ENCODE data around the gene MYPN.
"Not testable (repeated sequence)": the region's sequence is repeated elsewhere in the genome, so short reads cannot be mapped to it uniquely, and the experiment has no call there.

Gene MYPN

DNA sequence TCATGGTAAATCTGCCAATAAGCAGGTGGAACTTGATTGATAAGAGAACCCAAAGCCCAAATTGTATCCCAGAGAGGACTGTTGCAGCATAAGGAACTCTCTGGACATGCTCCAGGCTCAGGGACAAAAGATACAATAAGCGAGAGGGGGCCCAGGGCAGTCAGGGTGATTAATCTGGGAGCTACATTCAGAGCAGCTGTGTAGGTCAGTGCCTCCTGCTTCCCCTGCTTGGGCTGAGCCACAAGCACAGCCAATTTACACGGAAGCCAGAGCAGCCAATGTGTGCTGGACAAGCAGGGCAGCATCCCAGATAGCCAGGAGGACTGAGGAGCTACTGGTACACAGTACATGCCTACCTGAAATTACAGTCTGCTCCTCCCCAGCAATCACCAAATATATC lies 24.2 kb downstream of the MYPN start:
- DNase-seq (ENCODE audit: low read depth, low spot score), result peak; percentile 14

DNA sequence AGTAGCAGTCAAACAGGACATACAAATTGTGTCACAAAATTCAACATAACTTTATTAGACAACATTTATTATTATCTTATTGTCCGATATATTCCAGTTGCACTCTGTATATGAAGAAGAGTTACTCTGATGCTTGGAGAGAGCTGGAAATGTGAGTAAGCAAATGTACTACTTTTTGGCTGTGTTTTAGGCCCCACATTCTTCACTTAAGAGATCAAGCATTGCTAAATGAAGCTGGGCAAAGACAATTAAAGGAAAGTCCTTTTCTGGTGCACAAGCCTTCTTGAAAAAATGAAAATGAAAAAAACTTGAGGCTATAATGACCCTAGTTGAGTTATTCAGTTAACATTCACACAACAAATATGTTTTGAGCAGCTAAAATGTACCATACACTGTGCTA lies 26.1 kb downstream of the MYPN start:
- peak; percentile 23 for DNase-seq (ENCODE audit: low read depth, low spot score)

DNA sequence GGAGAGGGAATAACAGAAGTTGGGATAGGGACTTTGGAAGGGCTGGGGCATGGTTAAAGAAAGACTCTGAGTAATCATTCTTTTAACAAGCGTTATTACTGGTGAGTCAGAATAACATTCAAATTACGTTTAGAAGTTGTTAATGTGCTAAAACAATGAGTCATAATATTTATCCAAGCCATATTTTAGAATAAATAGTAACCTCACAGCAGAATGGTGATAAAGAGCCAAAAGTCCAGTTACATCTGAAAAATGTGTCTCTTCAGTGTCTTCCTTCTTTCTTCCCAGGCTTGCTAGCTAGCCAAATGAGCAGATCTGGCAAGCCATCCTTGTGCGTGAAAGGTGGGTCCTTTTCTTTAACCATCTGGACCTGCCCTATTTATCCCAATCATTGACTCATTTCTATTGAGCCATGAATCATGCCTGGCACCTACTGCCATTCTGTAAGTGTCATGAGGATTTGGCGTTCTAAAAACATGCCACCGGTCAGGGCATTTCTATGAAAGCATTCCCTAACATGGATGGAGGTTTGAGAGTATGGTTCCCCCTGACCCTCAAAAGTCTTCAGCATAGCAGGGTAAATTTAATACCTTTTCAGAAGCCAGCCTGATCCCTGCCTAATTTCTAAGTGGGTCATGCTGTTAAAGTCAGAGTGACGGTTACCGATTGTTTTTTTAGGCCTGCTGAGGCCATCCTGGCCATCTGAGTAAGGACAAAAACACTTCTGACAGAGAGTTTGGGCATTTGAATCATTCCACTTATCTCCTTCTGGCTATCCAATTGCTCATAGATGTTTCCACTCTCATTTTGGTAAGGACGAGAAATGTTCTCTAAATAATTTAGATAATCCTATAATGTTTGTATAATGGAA lies 26.9 kb downstream of the MYPN start:
- peak; percentile 75 for DNase-seq (ENCODE audit: low read depth, low spot score)

GRCh38 chr10:68137171-68137570 lies 27.9 kb downstream of the MYPN start:
- no peak for DNase-seq (ENCODE audit: low read depth, low spot score)

DNA sequence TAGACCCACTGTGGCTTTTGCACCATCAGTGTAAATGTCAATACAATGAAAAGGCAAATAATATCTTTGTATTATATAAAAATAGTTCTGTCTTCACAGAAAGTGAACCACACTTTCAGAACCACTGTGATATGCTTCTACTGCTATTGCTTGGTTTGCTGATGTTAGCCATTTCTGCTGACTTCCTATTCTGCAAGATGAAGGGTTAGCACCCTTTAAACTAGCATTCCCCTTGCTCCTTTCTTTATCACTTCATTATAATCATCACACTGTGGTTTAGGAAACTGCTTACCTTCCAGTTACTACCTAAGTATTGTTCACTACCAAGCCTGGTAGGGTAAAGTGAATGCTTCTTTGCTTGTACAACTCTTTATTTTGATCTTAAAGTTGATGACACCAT lies 29.2 kb downstream of the MYPN start:
- no peak for DNase-seq (ENCODE audit: low read depth, low spot score)

GRCh38 chr10:68139448-68140272 lies 30.4 kb downstream of the MYPN start:
- DNase-seq (ENCODE audit: low read depth, low spot score), result no peak

DNA sequence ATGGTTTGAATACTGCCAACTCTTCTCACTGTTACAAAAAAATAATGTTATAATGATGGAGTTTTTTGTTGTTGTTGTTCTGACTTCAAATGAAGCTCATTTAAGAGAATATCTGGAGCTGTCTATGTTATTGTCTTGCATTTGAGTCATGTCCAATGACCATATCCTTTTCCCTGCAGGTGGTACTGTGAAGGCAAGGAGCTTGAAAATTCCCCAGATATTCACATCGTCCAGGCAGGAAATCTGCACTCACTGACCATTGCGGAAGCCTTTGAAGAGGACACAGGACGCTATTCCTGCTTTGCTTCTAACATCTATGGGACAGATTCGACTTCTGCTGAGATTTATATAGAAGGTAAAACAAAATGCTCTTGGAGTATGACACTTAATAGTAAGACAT lies 33.5 kb downstream of the MYPN start:
- no peak for DNase-seq (ENCODE audit: low read depth, low spot score)

GRCh38 chr10:68144709-68145108 lies 35.4 kb downstream of the MYPN start:
- no peak for DNase-seq (ENCODE audit: low read depth, low spot score)

GRCh38 chr10:68145705-68146104 lies 36.4 kb downstream of the MYPN start:
- no peak for DNase-seq (ENCODE audit: low read depth, low spot score)

GRCh38 chr10:68146133-68146532 lies 36.8 kb downstream of the MYPN start:
- no peak for DNase-seq (ENCODE audit: low read depth, low spot score)

- DNase-seq (ENCODE audit: low read depth, low spot score), result no peak
These were observed 42.2 kb downstream of the MYPN start for GRCh38 chr10:68151453-68151852.

DNA sequence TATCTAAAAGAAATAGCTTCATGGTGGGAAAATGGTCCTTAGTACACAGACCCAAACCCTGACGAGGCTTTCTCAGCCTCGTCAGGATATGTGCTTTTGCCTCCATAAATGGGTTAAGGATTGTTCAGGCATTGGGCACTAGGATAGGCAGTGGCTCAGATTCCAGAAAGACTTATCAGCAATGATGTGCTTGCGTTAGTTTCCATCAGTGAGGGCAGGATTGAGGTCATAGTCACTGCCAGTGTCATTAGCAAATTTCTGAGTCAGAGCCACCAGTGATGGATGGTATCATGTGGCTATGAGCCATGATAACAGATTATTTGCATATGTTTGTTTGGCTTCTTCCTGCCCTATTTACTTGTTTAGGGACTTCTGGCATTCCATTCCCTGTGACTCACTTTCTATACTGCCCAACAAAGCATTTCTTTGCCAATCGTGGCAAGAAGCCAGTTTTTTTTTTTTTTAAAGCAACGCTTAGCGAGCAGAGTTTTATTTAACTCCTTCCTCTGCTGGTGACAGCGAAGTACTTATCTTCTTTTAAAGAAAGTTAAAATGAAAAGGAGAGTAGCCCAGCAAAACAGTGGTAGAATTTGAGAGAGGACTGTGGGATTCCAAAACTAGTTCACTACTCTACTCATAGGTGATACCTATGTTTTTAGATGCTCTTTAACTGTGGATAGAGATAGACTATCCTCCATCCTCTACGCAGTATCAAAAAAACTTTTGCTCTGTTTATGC lies 44.4 kb downstream of the MYPN start:
- peak; percentile 96 for DNase-seq (ENCODE audit: low read depth, low spot score)

- peak; percentile 48 for DNase-seq (ENCODE audit: low read depth, low spot score)
These were observed 44.9 kb downstream of the MYPN start for GRCh38 chr10:68154211-68154497.

GRCh38 chr10:68155615-68156210 lies 46.4 kb downstream of the MYPN start:
- no peak for DNase-seq (ENCODE audit: low read depth, low spot score)

- DNase-seq (ENCODE audit: low read depth, low spot score), result peak; percentile 81
These were observed 47.3 kb downstream of the MYPN start for GRCh38 chr10:68156373-68157185.

GRCh38 chr10:68157522-68157921 lies 48.2 kb downstream of the MYPN start:
- not testable (repeated sequence) for DNase-seq (ENCODE audit: low read depth, low spot score)

DNA sequence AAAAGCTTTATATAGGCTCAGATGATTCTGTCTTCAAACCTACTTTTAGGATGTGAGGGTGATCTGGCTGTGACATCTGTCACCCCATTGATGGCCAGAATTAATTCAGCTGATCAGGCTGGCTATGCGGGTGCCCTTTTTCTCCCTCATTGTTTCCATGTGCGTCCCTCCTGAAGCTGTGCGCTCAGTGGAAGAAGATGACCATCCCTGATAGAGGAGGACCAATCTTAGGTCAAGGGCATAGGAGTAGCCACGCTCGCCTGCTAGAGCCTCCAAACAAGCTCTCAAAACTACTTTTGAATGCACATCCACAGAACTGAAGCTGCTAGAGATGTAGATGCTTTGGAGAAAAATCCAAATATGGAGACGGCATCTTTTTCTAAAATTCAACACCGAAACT lies 48.7 kb downstream of the MYPN start:
- DNase-seq (ENCODE audit: low read depth, low spot score), result no peak

- DNase-seq (ENCODE audit: low read depth, low spot score), result no peak
These were observed 54.4 kb downstream of the MYPN start for GRCh38 chr10:68163735-68164134.

DNA sequence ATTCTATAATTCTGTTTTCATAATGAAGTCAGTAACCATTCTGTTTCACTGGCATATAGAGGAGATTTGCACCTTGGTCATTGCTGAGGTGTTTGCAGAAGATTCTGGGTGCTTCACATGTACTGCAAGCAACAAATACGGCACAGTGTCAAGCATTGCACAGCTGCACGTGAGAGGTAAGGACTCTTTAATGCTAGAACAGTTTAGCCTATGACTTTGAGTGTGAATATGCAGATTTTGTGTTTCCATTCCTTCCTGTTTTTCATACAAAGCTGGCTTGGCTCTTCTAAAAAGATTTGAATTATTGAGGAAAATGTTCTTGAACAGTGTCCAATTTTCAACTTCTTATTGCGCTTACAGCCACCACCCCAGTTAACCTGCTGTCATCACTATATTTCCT lies 56.4 kb downstream of the MYPN start:
- no peak for DNase-seq (ENCODE audit: low read depth, low spot score)

GRCh38 chr10:68166871-68167585 lies 57.7 kb downstream of the MYPN start:
- DNase-seq (ENCODE audit: low read depth, low spot score), result no peak
